Measurements from ENCODE around the gene ASCL3. TPM values are rescaled to one million over a fixed set of nuclear protein-coding genes. Genes with fewer than 3 reads are reported as not detected.

Gene ASCL3
- total RNA-seq, 1 donor = not detected

DNA sequence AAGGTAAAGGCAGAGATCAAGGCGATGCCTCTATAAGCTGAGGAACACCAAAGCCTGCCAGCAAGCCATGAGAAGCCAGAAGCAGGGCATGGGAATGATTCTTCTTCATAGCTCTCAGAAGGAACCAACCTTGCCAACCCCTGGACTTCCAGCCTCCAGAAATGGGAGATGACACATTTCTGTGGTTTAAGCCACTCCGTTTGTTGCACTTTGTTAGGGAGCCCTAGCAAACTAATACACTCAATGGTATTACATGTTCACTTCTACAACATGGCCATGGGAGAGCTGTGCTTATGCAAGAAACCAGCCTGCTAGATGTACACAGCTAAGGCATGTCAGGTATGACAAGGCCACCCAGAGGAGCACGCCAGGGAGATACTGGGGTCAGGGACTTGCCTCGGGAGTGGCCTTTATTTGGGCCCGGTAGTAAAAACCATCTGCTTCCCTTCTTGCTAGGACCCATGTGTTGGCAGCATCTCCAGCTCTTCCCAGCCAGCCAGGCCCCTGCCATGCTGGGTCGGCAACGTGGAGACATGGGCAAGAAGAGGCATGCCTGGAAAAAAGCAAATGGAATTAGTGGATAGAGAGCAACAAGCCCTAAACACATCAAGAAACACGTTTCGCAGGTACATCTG, 13.7 kb downstream of the ASCL3 start:
- Histone ChIP-seq H3K4me3 (ENCODE audit: insufficient read depth, low read length) (no peak overlapping the region), H3K36me3 (ENCODE audit: insufficient read depth, low read length) (no peaks in the 10 kb centered on the region), H3K27me3 (ENCODE audit: insufficient read depth, low read length) (no peaks in the 10 kb centered on the region), H4K20me1 (ENCODE audit: insufficient read depth, low read length) (no peaks in the 10 kb centered on the region), H3K27ac (ENCODE audit: low read depth, low read length) (no peak overlapping the region), H3K4me2 (ENCODE audit: insufficient read depth, low read length) (no peak overlapping the region), H3K9me3 (ENCODE audit: low read depth, low read length) (no peaks in the 10 kb centered on the region), H3K4me1 (ENCODE audit: insufficient read depth, low read length) (peaks cover 12% of the 10 kb centered on the region), H3K79me2 (ENCODE audit: insufficient read depth, low read length) (no peaks in the 10 kb centered on the region), H2AFZ (ENCODE audit: low read length) (no peak overlapping the region)
- TF ChIP-seq, protein P1, sequence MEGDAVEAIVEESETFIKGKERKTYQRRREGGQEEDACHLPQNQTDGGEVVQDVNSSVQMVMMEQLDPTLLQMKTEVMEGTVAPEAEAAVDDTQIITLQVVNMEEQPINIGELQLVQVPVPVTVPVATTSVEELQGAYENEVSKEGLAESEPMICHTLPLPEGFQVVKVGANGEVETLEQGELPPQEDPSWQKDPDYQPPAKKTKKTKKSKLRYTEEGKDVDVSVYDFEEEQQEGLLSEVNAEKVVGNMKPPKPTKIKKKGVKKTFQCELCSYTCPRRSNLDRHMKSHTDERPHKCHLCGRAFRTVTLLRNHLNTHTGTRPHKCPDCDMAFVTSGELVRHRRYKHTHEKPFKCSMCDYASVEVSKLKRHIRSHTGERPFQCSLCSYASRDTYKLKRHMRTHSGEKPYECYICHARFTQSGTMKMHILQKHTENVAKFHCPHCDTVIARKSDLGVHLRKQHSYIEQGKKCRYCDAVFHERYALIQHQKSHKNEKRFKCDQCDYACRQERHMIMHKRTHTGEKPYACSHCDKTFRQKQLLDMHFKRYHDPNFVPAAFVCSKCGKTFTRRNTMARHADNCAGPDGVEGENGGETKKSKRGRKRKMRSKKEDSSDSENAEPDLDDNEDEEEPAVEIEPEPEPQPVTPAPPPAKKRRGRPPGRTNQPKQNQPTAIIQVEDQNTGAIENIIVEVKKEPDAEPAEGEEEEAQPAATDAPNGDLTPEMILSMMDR (IDR thresholded peaks at IDR 0.05; ENCODE audit: extremely low read depth, low read depth, low read length) = no peak
- no peak for DNase-seq (ENCODE audit: insufficient read length, low spot score, missing footprints)

DNA sequence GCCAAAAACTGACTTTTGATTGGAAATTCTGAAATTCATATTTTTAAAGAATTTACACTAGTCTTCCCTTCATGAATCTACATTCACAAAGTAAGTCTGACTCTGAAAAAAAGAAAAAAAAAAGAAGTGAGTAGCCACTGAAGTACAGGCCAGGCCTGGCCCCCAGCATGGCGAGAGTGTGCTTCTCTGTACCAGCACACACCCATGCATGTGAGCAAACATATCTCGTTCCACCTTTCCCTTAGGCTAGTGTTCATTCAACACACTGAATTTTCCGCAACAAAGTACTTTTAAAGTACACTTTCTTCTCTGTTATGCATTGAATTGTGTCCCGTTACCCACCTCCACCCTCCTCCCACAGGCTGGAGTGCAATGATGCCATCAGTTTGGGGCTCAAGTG, 14.6 kb downstream of the ASCL3 start:
- no peak overlapping the region for H3K4me2 ChIP-seq (ENCODE audit: insufficient read depth, low read length)
- peaks cover under 1% of the 10 kb centered on the region for H3K36me3 ChIP-seq (ENCODE audit: insufficient read depth, low read length)

DNA sequence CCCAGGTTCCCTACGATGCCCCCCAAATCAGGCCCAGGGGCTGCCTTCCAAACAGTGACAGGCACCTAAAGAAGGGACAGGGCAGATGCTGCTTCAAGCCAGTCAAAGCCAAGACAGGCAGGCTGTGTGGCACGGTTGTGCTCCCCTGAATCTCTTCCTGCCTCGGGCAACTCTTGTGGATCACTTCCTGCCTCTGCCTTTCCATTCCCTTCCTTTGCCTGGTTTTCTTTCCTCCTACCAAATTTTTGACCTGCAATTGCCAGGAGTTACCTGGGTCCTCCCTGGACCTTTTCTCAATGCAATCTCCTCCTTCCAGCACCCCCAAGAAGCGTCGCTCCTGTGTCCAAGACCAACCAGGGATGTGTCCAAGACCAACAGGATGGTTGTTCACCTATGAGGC, 15.6 kb downstream of the ASCL3 start:
- Histone ChIP-seq H2AFZ (ENCODE audit: low read length) (no peak overlapping the region), H3K4me2 (ENCODE audit: insufficient read depth, low read length) (no peak overlapping the region), H3K9me3 (ENCODE audit: low read depth, low read length) (no peaks in the 10 kb centered on the region), H4K20me1 (ENCODE audit: insufficient read depth, low read length) (no peaks in the 10 kb centered on the region), H3K27me3 (ENCODE audit: insufficient read depth, low read length) (no peaks in the 10 kb centered on the region), H3K27ac (ENCODE audit: low read depth, low read length) (no peak overlapping the region), H3K79me2 (ENCODE audit: insufficient read depth, low read length) (no peaks in the 10 kb centered on the region), H3K4me3 (ENCODE audit: insufficient read depth, low read length) (no peak overlapping the region), H3K36me3 (ENCODE audit: insufficient read depth, low read length) (peaks cover 10% of the 10 kb centered on the region), H3K4me1 (ENCODE audit: insufficient read depth, low read length) (peaks cover 12% of the 10 kb centered on the region)
- DNase-seq (ENCODE audit: insufficient read length, low spot score, missing footprints) = no peak
- TF ChIP-seq, protein P1 (IDR thresholded peaks at IDR 0.05; ENCODE audit: extremely low read depth, low read depth, low read length) = no peak

More for the DNA sequence above, 14.6 kb downstream of the ASCL3 start:
- Histone ChIP-seq H3K27ac (ENCODE audit: low read depth, low read length) (no peak overlapping the region), H3K27me3 (ENCODE audit: insufficient read depth, low read length) (no peaks in the 10 kb centered on the region), H3K79me2 (ENCODE audit: insufficient read depth, low read length) (no peaks in the 10 kb centered on the region), H3K4me3 (ENCODE audit: insufficient read depth, low read length) (no peak overlapping the region), H3K4me1 (ENCODE audit: insufficient read depth, low read length) (peaks cover 12% of the 10 kb centered on the region), H2AFZ (ENCODE audit: low read length) (no peak overlapping the region), H4K20me1 (ENCODE audit: insufficient read depth, low read length) (no peaks in the 10 kb centered on the region), H3K9me3 (ENCODE audit: low read depth, low read length) (no peaks in the 10 kb centered on the region)
- DNase-seq (ENCODE audit: insufficient read length, low spot score, missing footprints) = no peak
- TF ChIP-seq, protein P1 (IDR thresholded peaks at IDR 0.05; ENCODE audit: extremely low read depth, low read depth, low read length) = no peak

DNA sequence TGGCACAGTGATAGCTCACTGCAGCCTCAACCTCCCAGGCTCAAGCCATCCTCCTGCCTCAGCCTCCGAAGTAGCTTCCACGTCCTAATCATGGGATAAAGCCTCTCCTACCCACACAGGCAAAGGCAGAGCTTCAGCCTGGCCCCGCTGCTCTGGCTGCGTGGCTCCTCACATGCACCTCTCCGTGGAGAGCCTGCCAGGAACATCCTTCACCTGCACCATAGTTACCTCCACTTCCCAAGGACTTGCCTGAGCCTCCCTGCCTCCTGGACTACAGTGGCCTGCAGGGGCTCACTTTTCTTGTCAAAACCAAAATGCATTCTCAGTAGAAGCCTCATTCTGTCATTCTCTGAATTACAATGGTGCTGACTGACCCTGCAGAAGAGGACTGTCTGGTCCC, 16.6 kb downstream of the ASCL3 start:
- H2AFZ ChIP-seq (ENCODE audit: low read length) = no peak overlapping the region
- no peaks in the 10 kb centered on the region for H3K27me3 ChIP-seq (ENCODE audit: insufficient read depth, low read length)
- H3K79me2 ChIP-seq (ENCODE audit: insufficient read depth, low read length) = no peaks in the 10 kb centered on the region
- H3K4me1 ChIP-seq (ENCODE audit: insufficient read depth, low read length) = peaks cover 12% of the 10 kb centered on the region
- no peak overlapping the region for H3K4me3 ChIP-seq (ENCODE audit: insufficient read depth, low read length)
- H3K36me3 ChIP-seq (ENCODE audit: insufficient read depth, low read length) = peaks cover 17% of the 10 kb centered on the region
- TF ChIP-seq, protein P1 (IDR thresholded peaks at IDR 0.05; ENCODE audit: extremely low read depth, low read depth, low read length) = no peak
- H3K4me2 ChIP-seq (ENCODE audit: insufficient read depth, low read length) = no peak overlapping the region
- no peaks in the 10 kb centered on the region for H3K9me3 ChIP-seq (ENCODE audit: low read depth, low read length)
- DNase-seq (ENCODE audit: insufficient read length, low spot score, missing footprints) = no peak
- H4K20me1 ChIP-seq (ENCODE audit: insufficient read depth, low read length) = no peaks in the 10 kb centered on the region
- no peak overlapping the region for H3K27ac ChIP-seq (ENCODE audit: low read depth, low read length)
